OCI-M2 (cell line): ENCODE data around the gene FAM169A.
"Not testable (repeated sequence)": the region's sequence is repeated elsewhere in the genome, so short reads cannot be mapped to it uniquely, and the experiment has no call there.

Experiments
- DNase-seq: peaks from one replicate; lab custom pipeline; 2025; ENCODE audit not compliant: unreplicated experiment; lab: John Stamatoyannopoulos, UW

Gene FAM169A

GRCh38 chr5:74865804-74866595, at the start of gene FAM169A:
Gene FAM169A, minus strand, starts transcription at chr5:74866387. Its CDS starts 24,711 bp downstream, at chr5:74841676.
- DNase-seq, result no peak

- DNase-seq, result no peak
Observed at GRCh38 chr5:74915488-74915887, 49.3 kb upstream of the FAM169A start.

GRCh38 chr5:74911421-74911820, 45.2 kb upstream of the FAM169A start:
- not testable (repeated sequence) for DNase-seq

GRCh38 chr5:74909888-74910287, 43.7 kb upstream of the FAM169A start:
- DNase-seq, result not testable (repeated sequence)

GRCh38 chr5:74908237-74908636, 42.0 kb upstream of the FAM169A start:
- DNase-seq, result not testable (repeated sequence)

GRCh38 chr5:74904713-74905112, 38.5 kb upstream of the FAM169A start:
- not testable (repeated sequence) for DNase-seq

- DNase-seq, result no peak
Observed at GRCh38 chr5:74903165-74903787, 37.1 kb upstream of the FAM169A start.

GRCh38 chr5:74897049-74897448, 30.9 kb upstream of the FAM169A start:
- DNase-seq, result no peak

GRCh38 chr5:74895906-74896305, 29.7 kb upstream of the FAM169A start:
- DNase-seq, result no peak

GRCh38 chr5:74894351-74894750, 28.2 kb upstream of the FAM169A start:
- no peak for DNase-seq

GRCh38 chr5:74892921-74893320, 26.7 kb upstream of the FAM169A start:
- DNase-seq, result no peak

- DNase-seq, result no peak
Observed at GRCh38 chr5:74889523-74890105, 23.4 kb upstream of the FAM169A start.

- DNase-seq, result no peak
Observed at GRCh38 chr5:74888117-74888516, 21.9 kb upstream of the FAM169A start.

- no peak for DNase-seq
Observed at GRCh38 chr5:74885170-74885569, 19.0 kb upstream of the FAM169A start.

- DNase-seq, result not testable (repeated sequence)
Observed at GRCh38 chr5:74882379-74883134, 16.4 kb upstream of the FAM169A start.

- DNase-seq, result no peak
Observed at GRCh38 chr5:74877624-74878304, 11.6 kb upstream of the FAM169A start.

GRCh38 chr5:74875994-74876791, 10.0 kb upstream of the FAM169A start:
- DNase-seq, result no peak

- no peak for DNase-seq
Observed at GRCh38 chr5:74873525-74874249, 7.5 kb upstream of the FAM169A start.

GRCh38 chr5:74870299-74871067, 4.3 kb upstream of the FAM169A start:
- DNase-seq, result no peak
